Panc1 (cell line): ENCODE results near the gene PIGK. TPM values are rescaled to one million over a fixed set of nuclear protein-coding genes. Genes with fewer than 3 reads are reported as not detected.

Source experiments
- ATAC-seq: fragments of 200-7000 bp; cut with Tn5 transposase; 2 replicates; pipeline ENCODE4 v1.9.1; 2020; ENCODE audit warnings: mild to moderate bottlenecking, moderate library complexity
- BruUV-seq: library from RNA; stranded (reverse); fragments of 400-500 nt; replicated peaks from 2 replicates; lab custom pipeline; 2021; lab: Mats Ljungman, UMichigan
- CTCF ChIA-PET: fragments of 300-600 bp; sonication (Branson Sonifier 250); formaldehyde crosslinking; loops from one replicate; lab custom pipeline; 2022; ENCODE audit warnings: antibody characterized with exemption; lab: Charles Lee
- POLR2A ChIA-PET: fragments of 300-600 bp; sonication (Branson Sonifier 250); formaldehyde crosslinking; loops from one replicate; lab custom pipeline; 2022; ENCODE audit warnings: antibody characterized with exemption; lab: Charles Lee
- DNase-seq: peaks from one replicate; pipeline ENCODE4 v3.0.0-alpha.2; 2010; ENCODE audit warnings: low read depth, low spot score
- H3K27ac ChIP-seq: 2 replicates; pipeline ENCODE4 v1.5.1; 2011; ENCODE audit warnings: mild to moderate bottlenecking, low read length, inconsistent platforms
- H3K27me3 ChIP-seq: fragments of 200-500 bp; sonication (Bioruptor generic); 2 replicates; pipeline ENCODE4 v1.6.0; 2014; ENCODE audit warnings: low read length, inconsistent platforms; ENCODE audit not compliant: control insufficient read depth, insufficient read depth
- H3K36me3 ChIP-seq: fragments of 200-500 bp; sonication (Bioruptor generic); 2 replicates; pipeline ENCODE4 v1.5.1; 2014; ENCODE audit warnings: inconsistent platforms, mild to moderate bottlenecking, low read length, moderate library complexity; ENCODE audit not compliant: control insufficient read depth, insufficient read depth
- H3K4me1 ChIP-seq: 2 replicates; pipeline ENCODE4 v1.5.1; 2011; ENCODE audit warnings: inconsistent platforms, mild to moderate bottlenecking, low read length, moderate library complexity; ENCODE audit not compliant: control insufficient read depth, insufficient read depth
- H3K4me3 ChIP-seq, 2 experiments: 2 replicates each; pipeline ENCODE4 v1.5.1; 2011 to 2012; ENCODE audit warnings: low read depth in 2 of 2, low read length in 2 of 2, mild to moderate bottlenecking in 2 of 2, inconsistent platforms in 1 of 2, moderate library complexity in 1 of 2
- H3K9me3 ChIP-seq: fragments of 200-500 bp; sonication (Bioruptor generic); 2 replicates; pipeline ENCODE4 v1.5.1; 2014; ENCODE audit warnings: low read depth, mild to moderate bottlenecking, inconsistent platforms, low read length, moderate library complexity; ENCODE audit not compliant: control insufficient read depth, insufficient read depth
- CTCF ChIP-seq: fragments of 450-650 bp; IDR thresholded peaks from 2 replicates; pipeline ENCODE4 v1.5.1; 2017; ENCODE audit warnings: mild to moderate bottlenecking
- POLR2AphosphoS5 ChIP-seq: IDR thresholded peaks from 2 replicates; pipeline ENCODE4 v1.6.1; 2012; ENCODE audit warnings: mild to moderate bottlenecking, low read depth, low read length, moderate library complexity
- REST ChIP-seq, 2 experiments: IDR thresholded peaks; 2 replicates each; pipeline ENCODE4 v1.6.1; 2011 to 2012; ENCODE audit warnings: low read depth in 2 of 2, control low read depth in 1 of 2, low read length in 1 of 2, mild to moderate bottlenecking in 1 of 2, moderate library complexity in 1 of 2; ENCODE audit not compliant: insufficient read depth in 1 of 2
- SIN3A ChIP-seq: IDR thresholded peaks from 2 replicates; pipeline ENCODE4 v1.6.1; 2012; ENCODE audit warnings: low read depth, mild to moderate bottlenecking, low read length, moderate library complexity, borderline replicate concordance; ENCODE audit not compliant: insufficient read depth
- TCF7L2 ChIP-seq: IDR thresholded peaks from 2 replicates; pipeline ENCODE4 v1.6.1; 2011; ENCODE audit warnings: mild to moderate bottlenecking, low read depth, low read length, inconsistent platforms
- in situ Hi-C: cut with HindIII; loops from 2 replicates; pipeline ENCODE4 v1.10.0; 2016; ENCODE audit warnings: low sequenced_read_pairs, low pct_unique_long_range_greater_than_20kb
- intact Hi-C: fragments of 100-400 bp; cut with micrococcal nuclease; formaldehyde crosslinking; loops from one replicate; pipeline ENCODE4 v1.10.0; 2022; ENCODE audit not compliant: unreplicated experiment
- microRNA-seq: library from miRNA; unstranded; fragments of <30 nt; microRNA quantifications from one replicate; pipeline ENCODE4 v1.1.0, GENCODE V29; 2020; ENCODE audit not compliant: unreplicated experiment
- total RNA-seq: library from RNA; stranded (reverse); gene quantifications from one replicate; pipeline ENCODE4 v1.2.1, GENCODE V29; 2021; ENCODE audit not compliant: unreplicated experiment

The PIGK gene
- total RNA-seq, 1 experiment from 2014 or later: 26.8 TPM

GRCh38 chr1:77039739-77040138, 179.5 kb downstream of the PIGK start:
- in situ Hi-C loops (no loop called here), intact Hi-C loops (no loop called here)
- BruUV-seq: no TSS peak
- ChIA-PET POLR2A (no interaction called here), CTCF (no interaction called here)
- no peaks in the 10 kb centered on the region for H3K9me3 ChIP-seq
- no peak for TF ChIP-seq REST (IDR thresholded peaks at IDR 0.05; ENCODE audit: insufficient read depth in 1 of 2, low read depth in 2 of 2, low read length in 1 of 2)
- no peak for TF ChIP-seq POLR2AphosphoS5
- no peak for TF ChIP-seq CTCF
- no peak for TF ChIP-seq TCF7L2
- TF ChIP-seq SIN3A: no peak
- no peaks in the 10 kb centered on the region for H3K36me3 ChIP-seq
- H3K4me1 ChIP-seq: no peaks in the 10 kb centered on the region
- DNase-seq (peak; percentile 62), ATAC-seq (no peak)
- H3K27me3 ChIP-seq: peaks cover 2% of the 10 kb centered on the region; the same call in 1 of the 2 replicates
- H3K4me3 ChIP-seq: no peak overlapping the region
- no peak overlapping the region for H3K27ac ChIP-seq

GRCh38 chr1:77039111-77039510, 180.1 kb downstream of the PIGK start:
- Histone ChIP-seq H3K4me1 (no peaks in the 10 kb centered on the region), H3K4me3 (no peak overlapping the region), H3K9me3 (no peaks in the 10 kb centered on the region), H3K27ac (no peak overlapping the region), H3K27me3 (peaks cover 2% of the 10 kb centered on the region; the same call in 1 of the 2 replicates), H3K36me3 (no peaks in the 10 kb centered on the region)
- no peak for DNase-seq
- BruUV-seq: no TSS peak
- POLR2A ChIA-PET: no interaction called here
- intact Hi-C loops (no loop called here), in situ Hi-C loops (no loop called here)
- no peak for ATAC-seq
- CTCF ChIA-PET: no interaction called here
- no peak for TF ChIP-seq SIN3A
- TF ChIP-seq CTCF: no peak
- TF ChIP-seq TCF7L2: no peak
- TF ChIP-seq POLR2AphosphoS5: no peak
- no peak for TF ChIP-seq REST (IDR thresholded peaks at IDR 0.05; ENCODE audit: insufficient read depth in 1 of 2, low read depth in 2 of 2, low read length in 1 of 2)

Small RNA genes within 50 kb of the gene (microRNA-seq; reads per million reads assigned to microRNA genes)
- gene MIR7156: not detected

Other genes starting within 250 kb of the PIGK start
- gene AK5, start 62.6 kb upstream of the PIGK start, total RNA-seq: 3.0 TPM